GM12865 (cell line): Measurements from ENCODE around the gene PITPNB.
A peak's percentile ranks its signal among the peaks of the same experiment; 100 is the strongest.

Experiments
- DNase-seq: peaks from one replicate; pipeline ENCODE4 v3.0.0; 2010; ENCODE audit warnings: low read depth
- H3K4me3 ChIP-seq: 2 replicates; pipeline ENCODE4 v1.5.1; 2011; ENCODE audit warnings: mild to moderate bottlenecking, low read depth, low read length, control low read depth
- CTCF ChIP-seq: IDR thresholded peaks from 2 replicates; pipeline ENCODE4 v1.5.1; 2011; ENCODE audit warnings: low read length, control low read depth, low read depth, inconsistent platforms; ENCODE audit not compliant: insufficient read depth; ENCODE audit errors: missing control alignments

PITPNB gene

GRCh38 chr22:27874764-27875163 lies 44.3 kb downstream of the PITPNB start:
- peak; percentile 25 for DNase-seq
- TF ChIP-seq CTCF: no peak
- no peak overlapping the region for H3K4me3 ChIP-seq

GRCh38 chr22:27874185-27874584 lies 44.9 kb downstream of the PITPNB start:
- H3K4me3 ChIP-seq: no peak overlapping the region
- no peak for DNase-seq
- no peak for TF ChIP-seq CTCF

- DNase-seq: no peak
Observed at GRCh38 chr22:27873472-27873871, 45.6 kb downstream of the PITPNB start.

GRCh38 chr22:27872488-27872887 lies 46.6 kb downstream of the PITPNB start:
- DNase-seq: no peak
- H3K4me3 ChIP-seq: no peak overlapping the region
- no peak for TF ChIP-seq CTCF

More at GRCh38 chr22:27873472-27873871, 45.6 kb downstream of the PITPNB start:
- no peak overlapping the region for H3K4me3 ChIP-seq
- no peak for TF ChIP-seq CTCF

GRCh38 chr22:27871306-27872014 lies 47.6 kb downstream of the PITPNB start:
- no peak overlapping the region for H3K4me3 ChIP-seq
- no peak for DNase-seq
- no peak for TF ChIP-seq CTCF

- H3K4me3 ChIP-seq: no peak overlapping the region
- no peak for TF ChIP-seq CTCF
- DNase-seq: no peak
Observed at GRCh38 chr22:27870234-27871191, 48.5 kb downstream of the PITPNB start.
